Large intestine (tissue), 3 donors: ENCODE results near the gene WDR37. TPM values are rescaled to one million over a fixed set of nuclear protein-coding genes. Genes with fewer than 3 reads are reported as not detected.
"Not testable (repeated sequence)": the region's sequence is repeated elsewhere in the genome, so short reads cannot be mapped to it uniquely, and the experiment has no call there.

Experiments
- DNase-seq, 2 donors: peaks; one replicate each; pipeline versions ENCODE4 v3.0.0 to v3.0.0-alpha.2; 2013
- H3K27ac ChIP-seq: one replicate; pipeline ENCODE4 v1.5.1; 2013; ENCODE audit warnings: low read length
- H3K27me3 ChIP-seq: 2 replicates; pipeline ENCODE4 v1.6.1; 2013; ENCODE audit warnings: low read length; ENCODE audit not compliant: control insufficient read depth, insufficient read depth
- H3K36me3 ChIP-seq: 2 replicates; pipeline ENCODE4 v1.6.1; 2013; ENCODE audit warnings: low read length; ENCODE audit not compliant: control insufficient read depth, insufficient read depth
- H3K4me1 ChIP-seq: one replicate; pipeline ENCODE4 v1.6.1; 2013; ENCODE audit warnings: low read length; ENCODE audit not compliant: control insufficient read depth, insufficient read depth
- H3K4me3 ChIP-seq: one replicate; pipeline ENCODE4 v1.5.1; 2013; ENCODE audit warnings: low read length
- H3K9me3 ChIP-seq: one replicate; pipeline ENCODE4 v1.6.1; 2013; ENCODE audit warnings: mild to moderate bottlenecking, low read depth, low read length, moderate library complexity; ENCODE audit not compliant: control insufficient read depth
- WGBS: methylation state at CpG from one replicate; pipeline ENCODE4 v1.1.5; 2013; ENCODE audit warnings: low lambda C conversion rate; ENCODE audit not compliant: insufficient coverage; 5-methylcytosine and 5-hydroxymethylcytosine counted together
- polyA plus RNA-seq: library from polyadenylated mRNA; unstranded; fragments of 120-200 nt; gene quantifications from one replicate; pipeline ENCODE4 v1.2.1, GENCODE V29; 2013

The WDR37 gene
- polyA plus RNA-seq, 1 donor = 14.2 TPM

DNA sequence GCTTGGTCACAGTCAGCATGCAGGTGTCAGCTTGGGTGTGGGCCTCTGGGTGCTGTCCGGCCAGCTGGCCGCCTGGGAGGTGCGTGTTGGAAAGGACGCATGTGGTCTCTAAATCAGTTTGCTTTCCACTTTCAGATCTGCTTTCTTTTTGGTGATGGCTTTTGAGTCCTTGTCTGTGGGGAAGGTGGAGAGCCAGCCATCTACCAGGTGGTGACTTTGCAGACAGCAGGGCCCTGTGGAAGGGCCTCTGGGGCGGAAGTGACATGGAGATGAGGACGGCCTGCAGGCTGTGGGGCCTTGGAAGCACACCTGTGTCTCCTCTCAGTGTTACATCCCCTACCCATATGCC is 59.4 kb downstream of the WDR37 start:
- WGBS = no CpG with 5 or more reads among the region's 6 CpGs
- H3K27ac ChIP-seq = no peak overlapping the region
- H3K4me3 ChIP-seq = no peak overlapping the region
- H3K27me3 ChIP-seq = no peaks in the 10 kb centered on the region
- no peaks in the 10 kb centered on the region for H3K9me3 ChIP-seq
- peaks cover 71% of the 10 kb centered on the region for H3K36me3 ChIP-seq
- H3K4me1 ChIP-seq = no peaks in the 10 kb centered on the region
- peak in 1 of 2 donors; percentile 15 for DNase-seq

DNA sequence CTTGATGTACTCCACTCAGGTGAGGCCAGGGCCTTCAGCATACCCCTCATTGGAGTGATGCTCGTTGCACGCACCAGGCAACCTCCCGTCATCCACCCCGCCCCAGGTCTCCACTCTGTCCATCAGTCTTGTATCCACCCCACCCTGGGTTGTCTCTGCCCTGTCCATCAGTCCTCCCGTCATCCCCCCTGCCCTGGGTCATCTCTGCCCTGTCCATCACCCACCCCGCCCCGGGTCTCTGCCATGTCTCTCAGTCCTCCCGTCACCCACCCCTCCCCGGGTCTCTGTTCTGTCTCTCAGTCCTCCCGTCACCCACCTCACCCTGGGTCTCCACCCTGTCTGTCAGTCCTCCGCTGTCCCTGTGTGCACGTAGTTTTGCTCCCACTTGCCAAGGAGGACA is 59.9 kb downstream of the WDR37 start:
- no peak for DNase-seq
- no peaks in the 10 kb centered on the region for H3K9me3 ChIP-seq
- no peak overlapping the region for H3K4me3 ChIP-seq
- no peak overlapping the region for H3K27ac ChIP-seq
- no CpG with 5 or more reads among the region's 12 CpGs for WGBS
- H3K27me3 ChIP-seq = no peaks in the 10 kb centered on the region
- H3K4me1 ChIP-seq = no peaks in the 10 kb centered on the region
- H3K36me3 ChIP-seq = peaks cover 73% of the 10 kb centered on the region

DNA sequence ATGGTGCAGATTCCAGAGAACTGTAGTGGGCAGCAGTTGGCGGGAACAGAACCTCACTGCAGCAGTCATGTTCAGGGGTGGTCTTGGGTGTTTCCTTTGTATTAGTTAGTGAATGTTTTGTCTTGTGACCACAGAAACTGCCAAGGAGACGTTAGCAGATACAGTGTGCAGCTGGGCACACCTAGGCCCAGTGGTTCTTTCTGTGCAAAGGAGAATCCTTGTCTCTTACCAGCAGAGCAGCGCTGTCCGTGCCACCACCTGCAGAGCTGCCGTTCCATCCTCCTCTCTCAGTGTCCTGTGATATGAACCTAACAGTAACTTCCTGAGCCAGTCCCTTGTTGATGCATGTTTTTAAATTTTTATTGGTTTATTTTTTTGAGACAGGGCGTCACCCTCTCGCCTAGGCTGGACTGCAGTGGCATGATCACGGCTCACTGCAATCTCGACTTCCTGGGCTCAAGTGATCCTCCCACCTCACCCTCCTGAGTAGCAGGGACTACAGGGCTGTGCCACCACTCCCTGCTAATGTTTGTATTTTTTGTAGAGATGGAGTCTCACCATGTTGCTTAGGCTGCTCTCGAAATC is 60.6 kb downstream of the WDR37 start:
- Histone ChIP-seq H3K36me3 (peaks cover 77% of the 10 kb centered on the region), H3K9me3 (no peaks in the 10 kb centered on the region), H3K27ac (no peak overlapping the region), H3K4me3 (no peak overlapping the region), H3K4me1 (no peaks in the 10 kb centered on the region), H3K27me3 (no peaks in the 10 kb centered on the region)
- no peak for DNase-seq
- WGBS = no CpG with 5 or more reads among the region's 10 CpGs

DNA sequence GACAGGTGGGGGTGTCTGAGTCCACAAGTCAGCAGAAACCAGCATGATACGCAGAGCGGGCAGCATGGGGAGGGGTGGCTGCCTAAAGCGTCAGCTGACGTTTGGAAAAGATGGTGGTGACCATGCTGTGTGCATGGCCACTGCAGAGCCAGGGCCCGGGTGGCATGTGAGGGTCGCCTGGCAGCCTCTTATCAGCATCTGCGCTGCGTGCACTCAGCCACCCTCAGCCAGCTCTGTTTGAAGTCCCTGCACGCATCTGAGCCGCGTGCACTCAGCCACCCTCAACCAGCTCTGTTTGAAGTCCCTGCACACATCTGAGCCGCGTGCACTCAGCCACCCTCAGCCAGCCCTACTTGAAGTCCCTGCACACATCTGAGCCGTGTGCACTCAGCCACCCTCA is 61.5 kb downstream of the WDR37 start:
- no peaks in the 10 kb centered on the region for H3K9me3 ChIP-seq
- no peaks in the 10 kb centered on the region for H3K4me1 ChIP-seq
- H3K36me3 ChIP-seq = peaks cover 77% of the 10 kb centered on the region
- no peak overlapping the region for H3K4me3 ChIP-seq
- no peak for DNase-seq
- WGBS = no CpG with 5 or more reads among the region's 14 CpGs
- no peak overlapping the region for H3K27ac ChIP-seq
- no peaks in the 10 kb centered on the region for H3K27me3 ChIP-seq

DNA sequence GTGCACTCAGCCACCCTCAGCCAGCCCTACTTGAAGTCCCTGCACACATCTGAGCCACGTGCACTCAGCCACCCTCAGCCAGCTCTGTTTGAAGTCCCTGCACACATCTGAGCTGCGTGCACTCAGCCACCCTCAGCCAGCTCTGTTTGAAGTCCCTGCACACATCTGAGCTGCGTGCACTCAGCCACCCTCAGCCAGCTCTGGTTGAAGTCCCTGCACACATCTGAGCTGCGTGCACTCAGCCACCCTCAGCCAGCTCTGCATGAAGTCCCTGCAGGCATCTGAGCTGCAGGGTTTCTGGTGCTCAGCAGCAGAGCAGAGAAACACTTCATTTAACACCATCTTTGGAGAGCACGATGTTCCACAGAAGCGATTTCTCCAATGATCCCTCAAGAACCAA is 62.1 kb downstream of the WDR37 start:
- WGBS = no CpG with 5 or more reads among the region's 6 CpGs
- not testable (repeated sequence) for H3K9me3 ChIP-seq, H3K27me3 ChIP-seq, H3K4me1 ChIP-seq, DNase-seq, H3K27ac ChIP-seq, H3K4me3 ChIP-seq
- H3K36me3 ChIP-seq = peaks cover 74% of the 10 kb centered on the region

DNA sequence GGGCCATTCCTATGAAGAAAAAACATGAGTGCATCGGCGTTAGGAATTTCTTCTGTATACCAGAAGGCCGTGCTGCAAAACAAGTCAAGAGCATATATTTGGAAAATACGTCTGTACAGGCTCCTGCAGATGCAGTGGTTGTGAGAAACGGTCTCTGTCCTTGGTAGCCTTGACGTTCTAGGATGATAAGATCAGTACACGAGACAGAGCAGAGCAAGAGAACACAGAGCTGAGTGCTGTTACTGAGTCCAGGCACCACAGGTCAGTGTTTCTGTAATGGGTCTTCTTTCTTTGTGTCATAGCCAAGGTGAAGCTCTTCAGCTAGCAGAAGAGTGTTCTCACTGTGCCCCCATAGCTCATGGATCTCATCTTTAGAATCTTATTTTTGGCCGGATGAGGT is 62.8 kb downstream of the WDR37 start:
- Histone ChIP-seq H3K27ac (no peak overlapping the region), H3K9me3 (no peaks in the 10 kb centered on the region), H3K36me3 (peaks cover 78% of the 10 kb centered on the region), H3K4me1 (no peaks in the 10 kb centered on the region), H3K27me3 (no peaks in the 10 kb centered on the region), H3K4me3 (no peak overlapping the region)
- 92% methylated on average over 2 of the region's 8 CpGs for WGBS
- DNase-seq = no peak

DNA sequence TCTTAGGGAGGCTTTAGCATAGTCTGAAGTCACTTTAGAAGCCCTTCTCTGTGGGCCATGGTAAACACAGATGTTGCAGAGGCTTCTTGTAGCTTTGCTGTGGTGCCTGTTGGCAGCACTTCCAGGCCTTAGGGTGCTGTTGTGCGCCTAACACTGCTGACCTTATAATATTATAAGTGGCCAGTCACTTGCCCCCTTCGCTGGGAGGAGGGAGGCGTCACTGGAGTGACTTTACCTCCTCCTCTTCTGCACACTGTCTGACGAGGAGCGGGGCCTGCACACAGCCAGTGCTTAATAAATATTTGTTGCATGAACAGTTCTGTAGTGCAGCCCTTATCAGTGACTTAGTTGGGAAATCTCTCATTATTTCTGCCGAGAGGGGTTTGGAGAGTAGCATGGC is 63.3 kb downstream of the WDR37 start:
- Histone ChIP-seq H3K27me3 (no peaks in the 10 kb centered on the region), H3K27ac (no peak overlapping the region), H3K9me3 (no peaks in the 10 kb centered on the region), H3K4me1 (no peaks in the 10 kb centered on the region), H3K4me3 (no peak overlapping the region), H3K36me3 (peaks cover 78% of the 10 kb centered on the region)
- WGBS = no CpG with 5 or more reads among the region's 6 CpGs
- no peak for DNase-seq

DNA sequence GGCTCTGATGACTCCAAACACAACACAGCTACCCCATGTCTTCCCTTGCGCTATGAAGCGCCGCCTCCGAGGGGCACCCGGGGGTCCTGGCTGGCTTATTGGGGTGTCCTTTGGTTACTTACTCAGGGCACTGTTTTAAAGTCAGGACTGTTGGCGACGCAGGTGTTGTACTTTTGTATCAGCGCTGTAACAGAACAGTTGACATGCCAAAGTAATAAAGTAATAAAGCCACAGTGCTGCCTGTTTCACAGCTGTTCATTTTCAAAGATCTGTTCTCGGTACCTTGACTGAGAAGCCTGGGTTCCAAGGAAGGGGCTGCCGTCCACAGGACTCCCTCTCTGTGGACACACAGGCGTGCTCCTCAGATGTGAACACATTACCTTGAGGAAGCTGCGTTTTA is 64.1 kb downstream of the WDR37 start:
- no peaks in the 10 kb centered on the region for H3K9me3 ChIP-seq
- peaks cover 81% of the 10 kb centered on the region for H3K36me3 ChIP-seq
- H3K4me1 ChIP-seq = no peaks in the 10 kb centered on the region
- DNase-seq = peak in 1 of 2 donors; percentile 70
- WGBS = 20% methylated on average over 1 of the region's 12 CpGs
- no peaks in the 10 kb centered on the region for H3K27me3 ChIP-seq
- H3K27ac ChIP-seq = no peak overlapping the region
- no peak overlapping the region for H3K4me3 ChIP-seq

DNA sequence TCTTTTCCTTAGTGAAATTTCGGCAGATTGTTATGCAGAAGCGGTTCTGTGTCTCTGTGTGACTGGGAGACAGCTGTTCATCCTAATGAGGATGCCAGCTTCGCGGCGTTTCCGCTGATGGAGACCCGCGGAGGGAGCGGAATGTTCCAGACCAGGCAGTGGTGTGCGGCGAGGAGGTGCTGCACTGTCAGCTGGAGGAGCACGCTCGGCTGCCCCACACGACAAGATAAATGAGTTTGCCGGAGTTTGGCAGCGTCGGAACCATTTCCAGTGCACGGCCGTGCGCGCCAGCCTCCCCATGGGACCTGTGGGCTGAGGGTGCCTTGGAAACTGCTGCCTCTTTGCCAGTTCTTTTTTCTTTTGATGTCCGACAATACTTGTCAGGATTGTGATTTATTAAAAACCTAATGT is 64.6 kb downstream of the WDR37 start:
- WGBS = no CpG with 5 or more reads among the region's 22 CpGs

DNA sequence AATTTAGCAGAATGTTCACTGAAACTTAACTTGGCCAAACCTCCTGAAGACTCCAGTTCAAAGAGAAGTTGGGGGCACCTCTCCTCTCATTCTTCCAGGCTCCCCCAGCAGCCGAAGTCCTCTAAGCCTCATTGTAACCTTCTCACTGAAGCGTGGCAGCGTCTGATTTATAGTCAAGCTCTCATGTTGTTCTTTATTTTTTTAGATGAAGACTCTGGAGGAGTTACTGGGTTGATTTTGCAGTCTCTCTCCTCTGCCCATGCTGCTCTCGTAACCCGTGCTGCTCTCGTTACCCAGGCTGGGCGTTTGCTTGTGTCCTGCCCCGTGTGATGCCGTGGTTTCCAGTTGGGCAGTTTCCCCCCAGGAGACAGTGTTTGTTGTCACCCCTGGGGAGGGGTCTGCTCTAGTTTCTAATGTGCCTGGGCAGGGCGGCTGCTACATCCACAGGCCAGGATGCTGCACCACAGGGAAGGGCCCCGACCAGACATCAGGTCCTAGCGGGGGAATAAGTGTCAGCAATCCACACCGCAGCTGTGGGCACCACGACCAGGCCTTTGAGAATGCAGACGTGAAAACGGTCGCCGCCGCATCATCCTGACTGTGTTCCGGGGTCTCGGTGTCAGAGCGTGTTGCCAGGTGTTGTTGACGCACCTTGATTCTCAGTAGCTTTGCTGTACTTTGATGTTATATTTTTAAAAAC is 65.2 kb downstream of the WDR37 start:
- no peaks in the 10 kb centered on the region for H3K4me1 ChIP-seq
- no peak overlapping the region for H3K4me3 ChIP-seq
- no CpG with 5 or more reads among the region's 23 CpGs for WGBS
- no peaks in the 10 kb centered on the region for H3K9me3 ChIP-seq
- no peaks in the 10 kb centered on the region for H3K27me3 ChIP-seq
- no peak for DNase-seq
- H3K36me3 ChIP-seq = peaks cover 79% of the 10 kb centered on the region
- no peak overlapping the region for H3K27ac ChIP-seq

More for the DNA sequence above, 64.6 kb downstream of the WDR37 start:
- Histone ChIP-seq H3K4me3 (no peak overlapping the region), H3K9me3 (no peaks in the 10 kb centered on the region), H3K36me3 (peaks cover 81% of the 10 kb centered on the region), H3K27ac (no peak overlapping the region), H3K4me1 (no peaks in the 10 kb centered on the region), H3K27me3 (no peaks in the 10 kb centered on the region)
- DNase-seq = no peak

DNA sequence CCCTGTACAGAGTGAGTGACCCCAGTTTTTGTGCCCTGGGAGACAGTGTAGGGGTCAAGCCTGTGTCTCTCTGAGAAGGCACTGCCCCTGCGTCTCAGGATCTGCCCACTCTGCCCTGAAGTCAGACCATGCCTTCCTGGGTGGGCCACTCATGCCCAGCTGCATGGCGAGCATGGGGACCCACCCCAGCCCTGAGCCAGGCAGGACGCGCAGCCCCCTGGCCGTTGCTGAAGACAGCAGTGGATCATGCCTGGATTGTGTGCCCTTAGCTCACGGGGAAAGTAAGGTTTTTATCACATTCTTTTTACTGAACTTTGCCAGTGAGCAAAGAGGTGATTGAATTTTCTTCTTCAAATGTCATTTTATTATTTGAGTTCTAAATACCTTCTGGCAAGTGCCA is 66.2 kb downstream of the WDR37 start:
- no CpG with 5 or more reads among the region's 6 CpGs for WGBS
- Histone ChIP-seq H3K9me3 (no peaks in the 10 kb centered on the region), H3K27me3 (no peaks in the 10 kb centered on the region), H3K36me3 (peaks cover 74% of the 10 kb centered on the region), H3K27ac (no peak overlapping the region), H3K4me3 (no peak overlapping the region), H3K4me1 (no peaks in the 10 kb centered on the region)
- DNase-seq = no peak
